ENCODE results near the gene WNT11.

WNT11 gene

GRCh38 chr11:76224461-76225121 is 18.3 kb upstream of the WNT11 start:
- H3K27me3 Mint-ChIP-seq (ENCODE audit: low read depth) = peaks cover 34% of the 10 kb centered on the region
- peaks cover 6% of the 10 kb centered on the region for H3K4me1 Mint-ChIP-seq
- H3K4me3 Mint-ChIP-seq = no peak overlapping the region
- no peak overlapping the region for H3K27ac Mint-ChIP-seq
- TF ChIP-seq, protein P1, sequence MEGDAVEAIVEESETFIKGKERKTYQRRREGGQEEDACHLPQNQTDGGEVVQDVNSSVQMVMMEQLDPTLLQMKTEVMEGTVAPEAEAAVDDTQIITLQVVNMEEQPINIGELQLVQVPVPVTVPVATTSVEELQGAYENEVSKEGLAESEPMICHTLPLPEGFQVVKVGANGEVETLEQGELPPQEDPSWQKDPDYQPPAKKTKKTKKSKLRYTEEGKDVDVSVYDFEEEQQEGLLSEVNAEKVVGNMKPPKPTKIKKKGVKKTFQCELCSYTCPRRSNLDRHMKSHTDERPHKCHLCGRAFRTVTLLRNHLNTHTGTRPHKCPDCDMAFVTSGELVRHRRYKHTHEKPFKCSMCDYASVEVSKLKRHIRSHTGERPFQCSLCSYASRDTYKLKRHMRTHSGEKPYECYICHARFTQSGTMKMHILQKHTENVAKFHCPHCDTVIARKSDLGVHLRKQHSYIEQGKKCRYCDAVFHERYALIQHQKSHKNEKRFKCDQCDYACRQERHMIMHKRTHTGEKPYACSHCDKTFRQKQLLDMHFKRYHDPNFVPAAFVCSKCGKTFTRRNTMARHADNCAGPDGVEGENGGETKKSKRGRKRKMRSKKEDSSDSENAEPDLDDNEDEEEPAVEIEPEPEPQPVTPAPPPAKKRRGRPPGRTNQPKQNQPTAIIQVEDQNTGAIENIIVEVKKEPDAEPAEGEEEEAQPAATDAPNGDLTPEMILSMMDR (IDR thresholded peaks at IDR 0.05; ENCODE audit: unreplicated experiment in 3 of 3) = no peak
- no peaks in the 10 kb centered on the region for H3K9me3 Mint-ChIP-seq
- H3K36me3 Mint-ChIP-seq (ENCODE audit: low read depth) = no peaks in the 10 kb centered on the region

- Mint-ChIP-seq H3K9me3 (no peaks in the 10 kb centered on the region), H3K4me3 (no peak overlapping the region)
Observed at GRCh38 chr11:76221365-76221764, 15.1 kb upstream of the WNT11 start.

DNA sequence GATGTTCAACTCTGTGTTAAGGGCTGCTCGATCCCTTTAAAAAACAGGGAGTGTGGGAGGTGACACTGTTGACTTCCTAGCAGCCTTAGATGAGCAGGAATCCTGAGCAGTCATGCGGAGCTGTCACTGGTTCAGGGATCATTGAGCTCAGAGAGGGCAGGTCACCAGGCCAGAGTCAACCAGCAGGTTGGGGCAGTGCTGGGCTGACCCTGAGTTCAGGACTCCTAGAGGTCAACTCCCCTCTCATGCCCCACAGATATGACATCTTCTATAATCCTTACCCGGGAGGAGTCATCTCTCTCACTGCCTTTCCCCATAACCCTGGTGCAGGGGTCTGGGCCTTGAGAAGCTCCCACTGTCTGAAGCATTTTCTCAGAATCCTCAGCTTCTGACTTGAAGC is 12.9 kb upstream of the WNT11 start:
- Mint-ChIP-seq H3K36me3 (ENCODE audit: low read depth) (no peaks in the 10 kb centered on the region), H3K4me1 (peaks cover 7% of the 10 kb centered on the region), H3K4me3 (no peak overlapping the region), H3K27me3 (ENCODE audit: low read depth) (peaks cover 43% of the 10 kb centered on the region), H3K9me3 (no peaks in the 10 kb centered on the region), H3K27ac (no peak overlapping the region)
- TF ChIP-seq, protein P1 (IDR thresholded peaks at IDR 0.05; ENCODE audit: unreplicated experiment in 3 of 3) = no peak

More at GRCh38 chr11:76221365-76221764, 15.1 kb upstream of the WNT11 start:
- peaks cover 27% of the 10 kb centered on the region for H3K27me3 Mint-ChIP-seq (ENCODE audit: low read depth)
- H3K27ac Mint-ChIP-seq = no peak overlapping the region
- TF ChIP-seq, protein P1 (IDR thresholded peaks at IDR 0.05; ENCODE audit: unreplicated experiment in 3 of 3) = no peak
- peaks cover 7% of the 10 kb centered on the region for H3K4me1 Mint-ChIP-seq
- no peaks in the 10 kb centered on the region for H3K36me3 Mint-ChIP-seq (ENCODE audit: low read depth)

DNA sequence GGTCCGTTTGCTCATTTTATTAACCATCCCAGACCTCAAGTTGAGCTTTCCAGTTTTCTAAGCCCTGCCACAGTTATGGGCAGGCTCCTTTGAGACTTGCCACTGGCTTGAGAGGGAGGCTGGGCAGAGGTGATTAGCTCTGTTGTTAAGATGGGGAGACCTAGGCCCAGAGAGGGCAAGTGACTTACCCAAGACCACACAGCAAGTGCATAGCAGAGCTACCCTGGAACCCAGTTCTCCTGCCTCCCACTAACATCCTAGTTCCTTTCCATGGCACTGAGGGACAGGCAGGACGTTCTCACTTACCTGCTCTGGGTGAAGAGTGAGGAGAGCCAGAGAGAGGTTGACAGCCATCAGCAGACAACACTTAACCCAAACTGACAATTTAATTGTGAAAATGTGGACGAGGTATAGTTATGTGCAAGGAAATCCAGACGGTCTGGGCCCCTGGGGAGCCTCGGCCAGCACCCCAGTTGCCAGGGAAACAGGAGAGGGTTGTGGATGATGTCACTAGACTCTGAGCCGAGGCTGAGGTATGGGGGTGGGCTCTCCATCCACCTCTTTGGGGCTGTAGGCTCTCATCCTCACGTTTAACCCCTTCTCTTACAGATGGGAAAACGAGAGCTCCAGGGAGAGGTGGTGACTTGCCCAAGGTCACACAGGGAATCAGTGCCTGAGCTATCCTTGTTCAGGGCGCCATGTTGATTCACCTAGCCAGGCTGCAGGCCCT is 12.3 kb upstream of the WNT11 start:
- H3K9me3 Mint-ChIP-seq = no peaks in the 10 kb centered on the region
- no peaks in the 10 kb centered on the region for H3K36me3 Mint-ChIP-seq (ENCODE audit: low read depth)
- no peak overlapping the region for H3K4me3 Mint-ChIP-seq
- TF ChIP-seq, protein P1 (IDR thresholded peaks at IDR 0.05; ENCODE audit: unreplicated experiment in 3 of 3) = no peak
- peaks cover 7% of the 10 kb centered on the region for H3K4me1 Mint-ChIP-seq
- peaks cover 49% of the 10 kb centered on the region for H3K27me3 Mint-ChIP-seq (ENCODE audit: low read depth)
- no peak overlapping the region for H3K27ac Mint-ChIP-seq

DNA sequence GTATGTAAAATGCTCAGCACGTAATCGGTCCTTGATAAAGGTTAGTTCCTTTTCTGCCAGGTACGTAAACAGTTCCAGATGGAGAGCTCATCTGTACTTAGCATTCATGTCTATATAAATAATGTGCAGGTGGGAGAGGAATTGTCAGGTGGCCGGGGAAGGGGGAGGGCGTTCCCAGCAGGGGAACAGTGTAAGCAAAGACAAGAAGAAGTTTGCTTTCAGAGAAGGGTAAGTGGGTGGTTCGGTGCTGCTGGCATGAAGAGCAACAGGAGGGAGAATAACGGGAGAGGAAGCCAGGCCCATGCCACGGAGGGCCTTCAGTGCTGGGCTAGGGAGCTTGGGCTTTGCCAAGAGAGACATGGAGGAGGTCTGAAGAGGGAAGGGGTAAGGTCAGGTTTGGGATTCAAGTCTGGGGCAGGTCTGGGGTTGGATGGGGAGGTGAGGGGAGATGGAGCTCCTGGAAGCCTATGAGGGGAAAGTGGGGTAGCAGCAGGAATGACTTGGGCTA is 11.4 kb upstream of the WNT11 start:
- Mint-ChIP-seq H3K27me3 (ENCODE audit: low read depth) (peaks cover 56% of the 10 kb centered on the region), H3K9me3 (no peaks in the 10 kb centered on the region), H3K27ac (no peak overlapping the region), H3K36me3 (ENCODE audit: low read depth) (no peaks in the 10 kb centered on the region), H3K4me3 (no peak overlapping the region), H3K4me1 (peaks cover 12% of the 10 kb centered on the region)
- TF ChIP-seq, protein P1 (IDR thresholded peaks at IDR 0.05; ENCODE audit: unreplicated experiment in 3 of 3) = no peak

All from nephron (organoid).